MM.1S (cell line): ENCODE measurements around the gene DDI2.

Source experiments
- DNase-seq: peaks from one replicate; pipeline ENCODE4 v3.0.0-alpha.2; 2015
- H2AFZ ChIP-seq: fragments of 300-600 bp; sonication (generic); 2 replicates; pipeline ENCODE4 v1.6.0; 2016; ENCODE audit warnings: antibody characterized with exemption, low read length
- H3F3A ChIP-seq: fragments of 300-600 bp; sonication (generic); 2 replicates; pipeline ENCODE4 v1.6.1; 2016; ENCODE audit warnings: mild to moderate bottlenecking, antibody characterized with exemption, low read length, moderate library complexity, mixed read lengths; ENCODE audit not compliant: insufficient read depth
- H3K27ac ChIP-seq: fragments of 300-600 bp; sonication (generic); 2 replicates; pipeline ENCODE4 v1.5.1; 2016; ENCODE audit warnings: mild to moderate bottlenecking, low read length
- H3K27me3 ChIP-seq: fragments of 300-600 bp; sonication (generic); replicated peaks from 2 replicates; pipeline ENCODE4 v1.6.0; 2016; ENCODE audit warnings: low read length; ENCODE audit not compliant: insufficient read depth
- H3K36me3 ChIP-seq: fragments of 300-600 bp; sonication (generic); replicated peaks from 2 replicates; pipeline ENCODE4 v1.6.1; 2016; ENCODE audit warnings: mild to moderate bottlenecking, low read length, mixed read lengths; ENCODE audit not compliant: insufficient read depth
- H3K4me1 ChIP-seq: fragments of 300-600 bp; sonication (generic); 2 replicates; pipeline ENCODE4 v1.6.1; 2016; ENCODE audit warnings: low read length, mixed read lengths
- H3K4me2 ChIP-seq: fragments of 300-600 bp; sonication (generic); 2 replicates; pipeline ENCODE4 v1.6.0; 2016; ENCODE audit warnings: low read depth, low read length
- H3K4me3 ChIP-seq: fragments of 300-600 bp; sonication (generic); 2 replicates; pipeline ENCODE4 v1.5.1; 2016; ENCODE audit warnings: low read length, mixed read lengths
- H3K79me2 ChIP-seq: fragments of 300-600 bp; sonication (generic); 2 replicates; pipeline ENCODE4 v1.6.1; 2016; ENCODE audit warnings: mixed run types, low read length, mixed read lengths
- H3K9ac ChIP-seq: fragments of 300-600 bp; sonication (generic); 2 replicates; pipeline ENCODE4 v1.6.1; 2016; ENCODE audit warnings: low read length, mixed read lengths
- H3K9me2 ChIP-seq: fragments of 300-600 bp; sonication (generic); replicated peaks from 2 replicates; pipeline ENCODE4 v1.6.1; 2016; ENCODE audit warnings: mild to moderate bottlenecking, low read length, mixed read lengths; ENCODE audit not compliant: insufficient read depth
- H3K9me3 ChIP-seq: fragments of 300-600 bp; sonication (generic); replicated peaks from 2 replicates; pipeline ENCODE4 v1.6.1; 2016; ENCODE audit warnings: mild to moderate bottlenecking, low read length, mixed read lengths; ENCODE audit not compliant: insufficient read depth
- H4K20me1 ChIP-seq: fragments of 300-600 bp; sonication (generic); 2 replicates; pipeline ENCODE4 v1.6.1; 2016; ENCODE audit warnings: mild to moderate bottlenecking, low read length, moderate library complexity, mixed read lengths; ENCODE audit not compliant: insufficient read depth
- CTCF ChIP-seq: fragments of 300-600 bp; sonication (generic); IDR thresholded peaks from 2 replicates; pipeline ENCODE4 v1.5.1; 2016; ENCODE audit warnings: antibody characterized with exemption, low read length, mixed read lengths
- EZH2 ChIP-seq: fragments of 300-600 bp; sonication (generic); optimal IDR thresholded peaks from 2 replicates; pipeline ENCODE3; 2017; ENCODE audit warnings: low read depth, mild to moderate bottlenecking, antibody characterized with exemption, low read length, mixed read lengths
- EZH2phosphoT487 ChIP-seq: fragments of 300-600 bp; sonication (generic); IDR thresholded peaks from 2 replicates; pipeline ENCODE4 v1.6.1; 2018; ENCODE audit warnings: antibody characterized with exemption, low read length

The DDI2 gene

GRCh38 chr1:15592285-15592684 is 25.0 kb upstream of the DDI2 start:
- Histone ChIP-seq H4K20me1 (no peaks in the 10 kb centered on the region), H3K9me2 (no peaks in the 10 kb centered on the region), H3K4me1 (no peaks in the 10 kb centered on the region), H3K9ac (no peak overlapping the region), H3K27ac (no peak overlapping the region), H3K4me2 (no peak overlapping the region), H3K79me2 (no peaks in the 10 kb centered on the region), H3K36me3 (no peaks in the 10 kb centered on the region), H3K9me3 (no peaks in the 10 kb centered on the region), H3K27me3 (no peaks in the 10 kb centered on the region), H3F3A (no peaks in the 10 kb centered on the region), H2AFZ (no peak overlapping the region), H3K4me3 (no peak overlapping the region)
- DNase-seq, result no peak
- TF ChIP-seq EZH2phosphoT487, result no peak
- no peak for TF ChIP-seq EZH2
- TF ChIP-seq CTCF, result no peak

GRCh38 chr1:15595809-15596617 is 21.2 kb upstream of the DDI2 start:
- TF ChIP-seq EZH2phosphoT487 (no peak), EZH2 (no peak), CTCF (no peak)
- Histone ChIP-seq H3K36me3 (no peaks in the 10 kb centered on the region), H2AFZ (no peak overlapping the region), H3K27ac (no peak overlapping the region), H3K9me3 (no peaks in the 10 kb centered on the region), H3K79me2 (no peaks in the 10 kb centered on the region), H3K4me2 (no peak overlapping the region), H3F3A (no peaks in the 10 kb centered on the region), H3K27me3 (no peaks in the 10 kb centered on the region), H3K9me2 (no peaks in the 10 kb centered on the region), H3K9ac (no peak overlapping the region), H4K20me1 (no peaks in the 10 kb centered on the region), H3K4me1 (no peaks in the 10 kb centered on the region), H3K4me3 (no peak overlapping the region)
- DNase-seq, result no peak

GRCh38 chr1:15598436-15598835 is 18.8 kb upstream of the DDI2 start:
- Histone ChIP-seq H3K27me3 (no peaks in the 10 kb centered on the region), H3K9me3 (no peaks in the 10 kb centered on the region), H2AFZ (no peak overlapping the region), H3K9me2 (no peaks in the 10 kb centered on the region), H3K79me2 (no peaks in the 10 kb centered on the region), H3F3A (no peaks in the 10 kb centered on the region), H3K36me3 (no peaks in the 10 kb centered on the region), H3K4me3 (no peak overlapping the region), H3K4me2 (no peak overlapping the region), H3K27ac (no peak overlapping the region), H4K20me1 (no peaks in the 10 kb centered on the region), H3K9ac (no peak overlapping the region), H3K4me1 (no peaks in the 10 kb centered on the region)
- DNase-seq, result no peak
- TF ChIP-seq CTCF, result no peak
- TF ChIP-seq EZH2, result no peak
- no peak for TF ChIP-seq EZH2phosphoT487
